GM13977 (cell line): ENCODE data around the gene CNTLN.
"Not testable (repeated sequence)": the region's sequence is repeated elsewhere in the genome, so short reads cannot be mapped to it uniquely, and the experiment has no call there.

ENCODE experiments used
- DNase-seq: peaks from one replicate; pipeline ENCODE4 v3.0.0; 2012; ENCODE audit warnings: low spot score
- CTCF ChIP-seq: IDR thresholded peaks from 2 replicates; pipeline ENCODE4 v1.5.1; 2012; ENCODE audit warnings: mild to moderate bottlenecking, control low read depth; ENCODE audit not compliant: insufficient read depth; ENCODE audit errors: extremely low read depth, missing control alignments
- in situ Hi-C: fragments of 300-500 bp; cut with MboI; formaldehyde crosslinking; loops from one replicate; pipeline ENCODE4 v1.12.0; 2022; ENCODE audit warnings: low sequenced_read_pairs, low pct_unique_long_range_greater_than_20kb, mixed read lengths, inconsistent platforms; ENCODE audit not compliant: unreplicated experiment

Gene CNTLN

GRCh38 chr9:17422994-17423680 lies 288.3 kb downstream of the CNTLN start:
- no peak for TF ChIP-seq CTCF
- DNase-seq: no peak

GRCh38 chr9:17423681-17424011 lies 288.8 kb downstream of the CNTLN start:
- DNase-seq: no peak
- no peak for TF ChIP-seq CTCF
- in situ Hi-C loops: no loop called here

More at GRCh38 chr9:17422994-17423680, 288.3 kb downstream of the CNTLN start:
- in situ Hi-C loops: no loop called here

GRCh38 chr9:17425384-17425783 lies 290.5 kb downstream of the CNTLN start:
- no peak for TF ChIP-seq CTCF
- in situ Hi-C loops: no loop called here
- DNase-seq: no peak

GRCh38 chr9:17433526-17433925 lies 298.7 kb downstream of the CNTLN start:
- in situ Hi-C loops: no loop called here
- no peak for DNase-seq
- no peak for TF ChIP-seq CTCF

DNA sequence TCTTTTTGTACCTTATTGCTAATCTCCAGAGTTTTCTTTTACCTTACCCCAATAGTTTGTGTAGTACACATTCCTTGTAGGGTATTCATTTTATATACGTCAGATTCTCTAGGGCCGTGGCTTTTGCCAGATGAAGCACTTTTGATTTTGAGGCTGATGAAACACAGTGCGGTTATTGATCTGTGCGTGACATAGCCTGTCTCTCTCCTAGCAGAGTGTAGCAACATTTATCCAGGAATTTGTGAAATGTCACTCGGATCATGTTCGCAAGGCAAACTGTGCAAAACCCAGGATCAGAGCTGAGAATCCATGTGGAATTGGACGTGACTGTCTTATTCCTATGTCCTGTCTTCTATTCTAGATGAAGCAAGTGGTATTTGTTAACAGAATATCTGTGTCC lies 302.0 kb downstream of the CNTLN start:
- DNase-seq: no peak
- no peak for TF ChIP-seq CTCF
- in situ Hi-C loops: no loop called here

GRCh38 chr9:17437813-17438212 lies 303.0 kb downstream of the CNTLN start:
- DNase-seq: no peak
- TF ChIP-seq CTCF: no peak
- in situ Hi-C loops: no loop called here

GRCh38 chr9:17445126-17445525 lies 310.3 kb downstream of the CNTLN start:
- DNase-seq, in situ Hi-C loops: not testable (repeated sequence)
